ENCODE measurements around the gene CERKL.

CERKL gene

DNA sequence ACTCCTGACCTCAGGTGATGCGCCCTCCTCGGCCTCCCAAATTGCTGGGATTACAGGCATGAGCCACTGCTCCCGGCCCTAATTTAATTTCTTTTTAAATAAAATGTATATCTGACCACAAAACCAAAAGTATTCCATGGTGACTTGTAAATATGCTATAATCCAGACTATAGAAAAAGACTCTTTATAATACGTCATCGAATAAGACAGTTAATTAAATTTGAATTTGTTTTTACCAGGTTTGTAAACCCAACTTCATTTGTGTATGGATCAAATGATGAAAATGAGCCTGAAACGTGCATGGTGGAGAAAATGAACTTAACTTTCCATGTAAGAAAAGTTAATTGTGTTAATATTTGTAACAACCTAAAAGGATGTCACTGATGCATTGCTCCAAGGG is 129.8 kb downstream of the CERKL start:
- no peak overlapping the region for H3K27ac ChIP-seq (ENCODE audit: low read depth, low read length)
- H3K4me3 ChIP-seq (ENCODE audit: low read depth in 1 of 2, low read length in 2 of 2), result no peak overlapping the region
- no peaks in the 10 kb centered on the region for H3K27me3 ChIP-seq (ENCODE audit: control insufficient read depth in 1 of 2, insufficient read depth in 2 of 2, low read length in 2 of 2)
- H3K36me3 ChIP-seq (ENCODE audit: control insufficient read depth in 1 of 2, insufficient read depth in 2 of 2, low read length in 2 of 2), result peaks cover 6 to 13% of the 10 kb centered on the region in 2 donors
- H3K9ac ChIP-seq (ENCODE audit: low read depth in 1 of 2, low read length in 2 of 2), result no peak overlapping the region
- no peaks in the 10 kb centered on the region for H3K9me3 ChIP-seq (ENCODE audit: control insufficient read depth in 1 of 2, low read length in 2 of 2)
- no peaks in the 10 kb centered on the region for H3K4me1 ChIP-seq (ENCODE audit: control insufficient read depth in 1 of 2, insufficient read depth in 2 of 2, low read length in 2 of 2)

DNA sequence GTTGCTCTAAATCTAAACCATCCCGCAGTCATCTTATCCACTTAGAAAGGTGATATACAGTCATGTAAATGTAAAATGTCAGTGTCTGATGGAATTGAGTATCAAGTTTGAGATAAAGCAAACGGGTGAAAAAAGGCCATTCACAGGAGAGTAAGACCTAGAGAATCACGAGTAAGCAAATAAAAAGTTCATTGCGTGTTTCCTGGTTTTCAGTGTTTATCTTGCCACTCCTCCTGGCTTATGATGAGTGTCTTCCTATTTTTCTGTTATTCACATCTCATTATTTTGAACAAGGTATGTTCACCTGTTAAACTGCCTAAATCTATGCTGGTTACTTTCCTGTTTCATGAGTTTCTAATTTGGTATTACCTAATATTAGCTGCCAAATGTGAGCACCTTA is 130.9 kb downstream of the CERKL start:
- Histone ChIP-seq H3K4me3 (ENCODE audit: low read depth in 1 of 2, low read length in 2 of 2) (no peak overlapping the region), H3K4me1 (ENCODE audit: control insufficient read depth in 1 of 2, insufficient read depth in 2 of 2, low read length in 2 of 2) (no peaks in the 10 kb centered on the region), H3K9me3 (ENCODE audit: control insufficient read depth in 1 of 2, low read length in 2 of 2) (no peaks in the 10 kb centered on the region), H3K36me3 (ENCODE audit: control insufficient read depth in 1 of 2, insufficient read depth in 2 of 2, low read length in 2 of 2) (peaks cover 6 to 13% of the 10 kb centered on the region in 2 donors), H3K27ac (ENCODE audit: low read depth, low read length) (no peak overlapping the region), H3K9ac (ENCODE audit: low read depth in 1 of 2, low read length in 2 of 2) (no peak overlapping the region), H3K27me3 (ENCODE audit: control insufficient read depth in 1 of 2, insufficient read depth in 2 of 2, low read length in 2 of 2) (no peaks in the 10 kb centered on the region)

DNA sequence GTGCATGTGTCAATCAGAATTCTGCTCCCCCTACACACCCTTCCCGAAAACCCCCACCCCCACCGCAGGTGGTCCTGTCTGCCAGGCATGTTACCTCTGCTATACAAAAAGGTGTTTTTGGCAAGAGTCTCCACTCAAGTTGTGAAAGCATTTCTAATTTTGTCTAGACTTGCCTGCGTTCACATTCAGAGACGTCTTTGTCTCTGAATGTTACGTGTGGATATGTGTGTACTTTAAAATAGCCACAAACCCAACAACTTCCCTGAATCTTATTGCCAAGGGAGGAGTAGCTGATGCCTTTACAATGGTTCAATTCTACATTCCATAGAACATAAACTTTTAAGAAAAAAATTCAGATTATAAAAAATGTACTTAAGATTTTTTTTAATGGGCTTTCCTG is 133.1 kb downstream of the CERKL start:
- Histone ChIP-seq H3K4me1 (ENCODE audit: control insufficient read depth in 1 of 2, insufficient read depth in 2 of 2, low read length in 2 of 2) (no peaks in the 10 kb centered on the region), H3K27me3 (ENCODE audit: control insufficient read depth in 1 of 2, insufficient read depth in 2 of 2, low read length in 2 of 2) (no peaks in the 10 kb centered on the region), H3K36me3 (ENCODE audit: control insufficient read depth in 1 of 2, insufficient read depth in 2 of 2, low read length in 2 of 2) (peaks cover 6 to 13% of the 10 kb centered on the region in 2 donors), H3K4me3 (ENCODE audit: low read depth in 1 of 2, low read length in 2 of 2) (no peak overlapping the region), H3K9me3 (ENCODE audit: control insufficient read depth in 1 of 2, low read length in 2 of 2) (no peaks in the 10 kb centered on the region), H3K27ac (ENCODE audit: low read depth, low read length) (no peak overlapping the region), H3K9ac (ENCODE audit: low read depth in 1 of 2, low read length in 2 of 2) (no peak overlapping the region)

- H3K27me3 ChIP-seq (ENCODE audit: control insufficient read depth in 1 of 2, insufficient read depth in 2 of 2, low read length in 2 of 2), result no peaks in the 10 kb centered on the region
- H3K4me1 ChIP-seq (ENCODE audit: control insufficient read depth in 1 of 2, insufficient read depth in 2 of 2, low read length in 2 of 2), result no peaks in the 10 kb centered on the region
- H3K9me3 ChIP-seq (ENCODE audit: control insufficient read depth in 1 of 2, low read length in 2 of 2), result no peaks in the 10 kb centered on the region
- peaks cover 0 to 4% of the 10 kb centered on the region in 2 donors for H3K36me3 ChIP-seq (ENCODE audit: control insufficient read depth in 1 of 2, insufficient read depth in 2 of 2, low read length in 2 of 2)
- H3K27ac ChIP-seq (ENCODE audit: low read depth, low read length), result no peak overlapping the region
- H3K9ac ChIP-seq (ENCODE audit: low read depth in 1 of 2, low read length in 2 of 2), result no peak overlapping the region
- no peak overlapping the region for H3K4me3 ChIP-seq (ENCODE audit: low read depth in 1 of 2, low read length in 2 of 2)
These were observed 136.7 kb downstream of the CERKL start for GRCh38 chr2:181520253-181520652.

- no peaks in the 10 kb centered on the region for H3K4me1 ChIP-seq (ENCODE audit: control insufficient read depth in 1 of 2, insufficient read depth in 2 of 2, low read length in 2 of 2)
- no peak overlapping the region for H3K27ac ChIP-seq (ENCODE audit: low read depth, low read length)
These were observed 139.1 kb downstream of the CERKL start for GRCh38 chr2:181517685-181518301.

GRCh38 chr2:181516992-181517391 is 139.9 kb downstream of the CERKL start:
- Histone ChIP-seq H3K27me3 (ENCODE audit: control insufficient read depth in 1 of 2, insufficient read depth in 2 of 2, low read length in 2 of 2) (no peaks in the 10 kb centered on the region), H3K9me3 (ENCODE audit: control insufficient read depth in 1 of 2, low read length in 2 of 2) (no peaks in the 10 kb centered on the region), H3K27ac (ENCODE audit: low read depth, low read length) (no peak overlapping the region), H3K36me3 (ENCODE audit: control insufficient read depth in 1 of 2, insufficient read depth in 2 of 2, low read length in 2 of 2) (peaks cover 0 to 4% of the 10 kb centered on the region in 2 donors), H3K4me3 (ENCODE audit: low read depth in 1 of 2, low read length in 2 of 2) (no peak overlapping the region), H3K9ac (ENCODE audit: low read depth in 1 of 2, low read length in 2 of 2) (no peak overlapping the region), H3K4me1 (ENCODE audit: control insufficient read depth in 1 of 2, insufficient read depth in 2 of 2, low read length in 2 of 2) (no peaks in the 10 kb centered on the region)

More at GRCh38 chr2:181517685-181518301, 139.1 kb downstream of the CERKL start:
- no peak overlapping the region for H3K9ac ChIP-seq (ENCODE audit: low read depth in 1 of 2, low read length in 2 of 2)
- H3K36me3 ChIP-seq (ENCODE audit: control insufficient read depth in 1 of 2, insufficient read depth in 2 of 2, low read length in 2 of 2), result peaks cover 0 to 7% of the 10 kb centered on the region in 2 donors
- no peaks in the 10 kb centered on the region for H3K27me3 ChIP-seq (ENCODE audit: control insufficient read depth in 1 of 2, insufficient read depth in 2 of 2, low read length in 2 of 2)
- no peak overlapping the region for H3K4me3 ChIP-seq (ENCODE audit: low read depth in 1 of 2, low read length in 2 of 2)
- no peaks in the 10 kb centered on the region for H3K9me3 ChIP-seq (ENCODE audit: control insufficient read depth in 1 of 2, low read length in 2 of 2)

DNA sequence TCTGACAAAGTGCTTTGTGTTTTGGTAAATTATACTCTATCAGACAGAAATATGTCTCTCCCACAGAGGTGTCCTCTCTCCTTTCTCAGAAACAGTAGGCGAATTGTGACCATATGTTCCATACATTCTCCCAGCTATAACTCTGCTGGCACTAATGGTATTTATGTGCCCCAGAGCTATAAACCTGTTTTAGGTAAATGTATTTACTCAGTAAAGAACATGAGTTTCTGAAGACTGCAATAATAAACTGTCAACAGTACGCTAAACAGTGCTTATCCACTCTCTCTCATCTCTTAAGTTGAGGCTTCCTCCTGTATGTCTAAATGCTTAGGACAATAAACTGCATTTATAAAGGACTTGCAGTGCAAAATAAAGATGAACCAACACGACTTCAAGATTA is 141.2 kb downstream of the CERKL start:
- no peaks in the 10 kb centered on the region for H3K9me3 ChIP-seq (ENCODE audit: control insufficient read depth in 1 of 2, low read length in 2 of 2)
- no peak overlapping the region for H3K4me3 ChIP-seq (ENCODE audit: low read depth in 1 of 2, low read length in 2 of 2)
- peaks cover 0 to 4% of the 10 kb centered on the region in 2 donors for H3K36me3 ChIP-seq (ENCODE audit: control insufficient read depth in 1 of 2, insufficient read depth in 2 of 2, low read length in 2 of 2)
- H3K27me3 ChIP-seq (ENCODE audit: control insufficient read depth in 1 of 2, insufficient read depth in 2 of 2, low read length in 2 of 2), result no peaks in the 10 kb centered on the region
- no peak overlapping the region for H3K27ac ChIP-seq (ENCODE audit: low read depth, low read length)
- no peaks in the 10 kb centered on the region for H3K4me1 ChIP-seq (ENCODE audit: control insufficient read depth in 1 of 2, insufficient read depth in 2 of 2, low read length in 2 of 2)
- no peak overlapping the region for H3K9ac ChIP-seq (ENCODE audit: low read depth in 1 of 2, low read length in 2 of 2)

- Histone ChIP-seq H3K4me1 (ENCODE audit: control insufficient read depth in 1 of 2, insufficient read depth in 2 of 2, low read length in 2 of 2) (no peaks in the 10 kb centered on the region), H3K9me3 (ENCODE audit: control insufficient read depth in 1 of 2, low read length in 2 of 2) (no peaks in the 10 kb centered on the region), H3K36me3 (ENCODE audit: control insufficient read depth in 1 of 2, insufficient read depth in 2 of 2, low read length in 2 of 2) (peaks cover 2 to 32% of the 10 kb centered on the region in 2 donors), H3K27ac (ENCODE audit: low read depth, low read length) (no peak overlapping the region), H3K27me3 (ENCODE audit: control insufficient read depth in 1 of 2, insufficient read depth in 2 of 2, low read length in 2 of 2) (no peaks in the 10 kb centered on the region), H3K9ac (ENCODE audit: low read depth in 1 of 2, low read length in 2 of 2) (no peak overlapping the region), H3K4me3 (ENCODE audit: low read depth in 1 of 2, low read length in 2 of 2) (no peak overlapping the region)
These were observed 156.7 kb downstream of the CERKL start for GRCh38 chr2:181500201-181500600.

DNA sequence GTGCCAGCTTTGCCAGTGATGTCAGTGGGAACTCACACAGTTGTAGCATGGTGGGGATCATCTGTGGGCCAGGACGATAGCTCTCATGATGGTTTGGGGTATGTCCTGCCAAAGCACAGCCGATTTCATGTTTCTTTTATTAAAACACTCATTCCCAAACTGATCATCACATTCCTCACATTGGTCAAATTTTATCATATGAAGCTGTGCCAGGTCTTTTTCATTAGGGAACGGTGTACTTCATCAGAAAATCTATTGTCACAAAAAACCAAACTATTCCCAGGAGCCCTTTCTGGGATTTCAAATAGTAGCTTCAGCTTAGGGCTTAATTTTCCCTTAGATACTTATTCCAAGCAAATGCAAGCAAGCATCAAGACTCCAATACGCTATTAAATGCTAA is 157.7 kb downstream of the CERKL start:
- Histone ChIP-seq H3K36me3 (ENCODE audit: control insufficient read depth in 1 of 2, insufficient read depth in 2 of 2, low read length in 2 of 2) (peaks cover 2 to 32% of the 10 kb centered on the region in 2 donors), H3K4me1 (ENCODE audit: control insufficient read depth in 1 of 2, insufficient read depth in 2 of 2, low read length in 2 of 2) (no peaks in the 10 kb centered on the region), H3K9me3 (ENCODE audit: control insufficient read depth in 1 of 2, low read length in 2 of 2) (no peaks in the 10 kb centered on the region), H3K27me3 (ENCODE audit: control insufficient read depth in 1 of 2, insufficient read depth in 2 of 2, low read length in 2 of 2) (no peaks in the 10 kb centered on the region), H3K27ac (ENCODE audit: low read depth, low read length) (no peak overlapping the region), H3K9ac (ENCODE audit: low read depth in 1 of 2, low read length in 2 of 2) (no peak overlapping the region), H3K4me3 (ENCODE audit: low read depth in 1 of 2, low read length in 2 of 2) (no peak overlapping the region)

All from duodenal mucosa (tissue), 2 donors.